Heart left ventricle (tissue), 16 donors: Measurements from ENCODE around the gene SHTN1. TPM values are rescaled to one million over a fixed set of nuclear protein-coding genes. Genes with fewer than 3 reads are reported as not detected.

Experiments used
- ATAC-seq, 4 donors: fragments of 200-7000 bp; cut with Tn5 transposase; one replicate each; pipeline ENCODE4 v1.9.1; 2020 to 2022; ENCODE audit warnings: moderate library complexity in 4 of 4, mild to moderate bottlenecking in 3 of 4, moderate number of reproducible peaks in 1 of 4
- DNase-seq, 5 donors: peaks; one replicate each; pipeline ENCODE4 v3.0.0-alpha.2; 2020
- H3K27ac ChIP-seq, 12 donors: fragments of 200-600 bp; sonication (generic) in 4 of 12; one replicate each; pipeline versions ENCODE4 v1.5.0 to v1.8.0; 2016 to 2022; ENCODE audit warnings: mild to moderate bottlenecking in 2 of 12
- H3K27me3 ChIP-seq, 9 donors: fragments of 200-600 bp; sonication (generic) in 2 of 9; one replicate each; pipeline versions ENCODE4 v1.5.1 to v1.8.0; 2016 to 2022; ENCODE audit warnings: mild to moderate bottlenecking in 3 of 9
- H3K36me3 ChIP-seq, 9 donors: fragments of 200-600 bp; sonication (generic) in 2 of 9; one replicate each; pipeline versions ENCODE4 v1.5.0 to v1.8.0; 2018 to 2022; ENCODE audit warnings: mild to moderate bottlenecking in 2 of 9
- H3K4me1 ChIP-seq, 12 donors: fragments of 200-600 bp; sonication (generic) in 4 of 12; one replicate each; pipeline versions ENCODE4 v1.5.0 to v1.8.0; 2016 to 2022; ENCODE audit warnings: mild to moderate bottlenecking in 3 of 12
- H3K4me3 ChIP-seq, 12 donors: fragments of 200-600 bp; sonication (generic) in 4 of 12; one replicate each; pipeline versions ENCODE4 v1.5.0 to v1.8.0; 2017 to 2022; ENCODE audit warnings: mild to moderate bottlenecking in 9 of 12, moderate library complexity in 4 of 12
- H3K9me3 ChIP-seq, 12 donors: fragments of 200-600 bp; sonication (generic) in 4 of 12; one replicate each; pipeline versions ENCODE4 v1.5.0 to v1.8.0; 2016 to 2022; ENCODE audit warnings: mild to moderate bottlenecking in 1 of 12
- POLR2A ChIP-seq, 2 donors: fragments of 450-650 bp; IDR thresholded peaks; one replicate each; pipeline ENCODE4 v1.6.1; 2017; ENCODE audit warnings: antibody characterized with exemption in 2 of 2, mild to moderate bottlenecking in 2 of 2, moderate library complexity in 2 of 2
- WGBS, 4 donors: extraction: QIAGEN DNeasy Blood & Tissue Kit in 2 of 4; methylation state at CpG; one replicate each; pipeline versions ENCODE4 v1.1.5 to v1.1.7; 2013 to 2018; 5-methylcytosine and 5-hydroxymethylcytosine counted together
- intact Hi-C, 10 donors: fragments of 100-400 bp; cut with DNase I; formaldehyde crosslinking; loops; one replicate each; pipeline versions ENCODE4 v1.11.1 to v1.14.2; 2022
- polyA plus RNA-seq, 2 donors: library from polyadenylated mRNA; stranded (reverse); fragments of 200-250 nt; gene quantifications; one replicate each; pipeline ENCODE4 v1.2.3, GENCODE V29; 2013
- total RNA-seq, 9 donors: library from RNA; depleted of rRNA in 2 of 9; stranded (reverse); fragments of >200 nt in 2 of 9; fragmentation: NEBNext Ultra II Directional in 3 of 9; extraction: Animal tissue kit (Norgen Biotek cat#: 25700) in 3 of 9; gene quantifications; one replicate each; pipeline versions ENCODE4 v1.1.0 to v1.2.4, GENCODE V29; 2016 to 2023
- TF ChIP-seq, protein P1 (sequence below), 12 donors: fragments of 200-600 bp; sonication (generic) in 4 of 12; IDR thresholded peaks; one replicate each; pipeline versions ENCODE4 v1.5.0 to v1.8.0; 2018 to 2022; ENCODE audit warnings: antibody characterized with exemption in 12 of 12, mild to moderate bottlenecking in 5 of 12
- donor health status: ischemic (EF 13 %, LVEDD 7.1; RV severe dilation, severe dysfunction).
- donor health status: healthy with polysubstance abuse.
- donor health status: DM: no; HTN: yes; CAD: no.
- donor health status: DM: no; HTN: no; CAD: no.
- donor health status: ischemic (EF 25% LVEDD 6.9; RV normal size, moderate dysfunction).
- donor health status: ischemic (EF 25% LVEDD 5.7; RV mildly dilated, moderate dysfunction).
- donor health status: healthy.
- donor health status: DM: yes; HTN: yes; CAD: no.
- donor health status: ischemic (EF 35%, LVEDD 5.7; RV mildly dilated, moderate dysfunction).
- donor health status: nonischemic (EF 11% LVEDD 7.7; RV severe dilation, severe dysfunction).
- donor health status: DM: yes; HTN: yes; CAD: no.
- donor health status: PGD.
- donor health status: ischemic (EF 29% LVEDD 5.4; RV normal size, mild dysfunction).
- donor health status: nonischemic (EF 23%, LVEDD 6.1; RV moderate dilation, normal function).

SHTN1 gene
- total and polyA plus RNA-seq, 11 donors, result 1.2 to 16.5 (median 2.5) TPM

DNA sequence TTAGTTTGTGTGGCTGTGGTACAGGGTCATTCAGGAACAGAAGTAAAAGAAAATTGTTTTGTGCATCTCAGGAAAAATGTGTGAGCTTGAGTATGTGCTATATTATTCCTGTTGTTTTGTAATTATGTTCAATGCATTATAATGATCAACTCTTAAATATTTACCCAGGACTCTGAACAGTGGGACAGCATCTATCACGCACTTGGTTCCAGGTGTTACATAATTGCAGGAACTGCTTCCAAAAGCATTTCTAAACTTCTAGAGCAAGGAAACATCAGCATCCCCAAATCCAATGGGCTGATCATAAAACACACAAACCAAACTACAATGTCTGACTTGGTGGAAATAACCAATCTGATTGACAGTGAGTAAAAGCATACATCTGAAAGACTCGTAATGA lies 129.1 kb downstream of the SHTN1 start:
- ATAC-seq (no peak), DNase-seq (no peak)
- no peak for TF ChIP-seq POLR2A (IDR thresholded peaks at IDR 0.05)
- TF ChIP-seq, protein P1, sequence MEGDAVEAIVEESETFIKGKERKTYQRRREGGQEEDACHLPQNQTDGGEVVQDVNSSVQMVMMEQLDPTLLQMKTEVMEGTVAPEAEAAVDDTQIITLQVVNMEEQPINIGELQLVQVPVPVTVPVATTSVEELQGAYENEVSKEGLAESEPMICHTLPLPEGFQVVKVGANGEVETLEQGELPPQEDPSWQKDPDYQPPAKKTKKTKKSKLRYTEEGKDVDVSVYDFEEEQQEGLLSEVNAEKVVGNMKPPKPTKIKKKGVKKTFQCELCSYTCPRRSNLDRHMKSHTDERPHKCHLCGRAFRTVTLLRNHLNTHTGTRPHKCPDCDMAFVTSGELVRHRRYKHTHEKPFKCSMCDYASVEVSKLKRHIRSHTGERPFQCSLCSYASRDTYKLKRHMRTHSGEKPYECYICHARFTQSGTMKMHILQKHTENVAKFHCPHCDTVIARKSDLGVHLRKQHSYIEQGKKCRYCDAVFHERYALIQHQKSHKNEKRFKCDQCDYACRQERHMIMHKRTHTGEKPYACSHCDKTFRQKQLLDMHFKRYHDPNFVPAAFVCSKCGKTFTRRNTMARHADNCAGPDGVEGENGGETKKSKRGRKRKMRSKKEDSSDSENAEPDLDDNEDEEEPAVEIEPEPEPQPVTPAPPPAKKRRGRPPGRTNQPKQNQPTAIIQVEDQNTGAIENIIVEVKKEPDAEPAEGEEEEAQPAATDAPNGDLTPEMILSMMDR (IDR thresholded peaks at IDR 0.05), result no peak
- Histone ChIP-seq H3K4me3 (no peak overlapping the region), H3K27ac (no peak overlapping the region), H3K36me3 (no peaks in the 10 kb centered on the region), H3K9me3 (no peaks in the 10 kb centered on the region), H3K27me3 (peaks cover 0 to 24% (median 0%) of the 10 kb centered on the region in 9 donors), H3K4me1 (no peaks in the 10 kb centered on the region)
- 85 to 96% (median 88%) methylated on average over 2 of the region's 2 CpGs for WGBS, 4 donors
- intact Hi-C loops, result no loop called here

DNA sequence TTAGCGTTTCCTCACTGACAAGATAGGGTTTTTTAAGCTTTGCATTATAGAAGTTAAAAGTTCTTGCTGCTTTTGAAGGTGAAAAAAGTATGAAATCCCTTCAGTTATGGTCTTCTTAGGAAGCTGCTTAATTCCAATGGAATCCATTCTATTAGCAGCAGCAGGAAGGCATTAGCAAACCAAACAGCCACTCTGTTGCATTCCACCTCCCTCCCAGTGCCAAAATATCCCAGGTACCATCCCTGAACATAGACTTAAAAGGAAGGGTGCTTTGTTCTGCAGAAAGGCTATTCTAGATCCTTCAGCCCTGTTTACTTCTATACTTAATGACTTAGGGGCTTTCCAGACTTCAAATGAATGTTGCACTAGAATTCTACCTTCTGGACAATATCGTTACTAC lies 131.9 kb downstream of the SHTN1 start:
- Histone ChIP-seq H3K36me3 (no peaks in the 10 kb centered on the region), H3K27me3 (peaks cover 0 to 24% (median 4%) of the 10 kb centered on the region in 9 donors), H3K4me1 (no peaks in the 10 kb centered on the region), H3K9me3 (no peaks in the 10 kb centered on the region), H3K4me3 (no peak overlapping the region), H3K27ac (no peak overlapping the region)
- intact Hi-C loops, result no loop called here
- TF ChIP-seq POLR2A (IDR thresholded peaks at IDR 0.05), result no peak
- TF ChIP-seq, protein P1 (IDR thresholded peaks at IDR 0.05), result no peak
- 36 to 63% (median 56%) methylated on average over 2 of the region's 2 CpGs for WGBS, 4 donors
- no peak for DNase-seq
- no peak for ATAC-seq

DNA sequence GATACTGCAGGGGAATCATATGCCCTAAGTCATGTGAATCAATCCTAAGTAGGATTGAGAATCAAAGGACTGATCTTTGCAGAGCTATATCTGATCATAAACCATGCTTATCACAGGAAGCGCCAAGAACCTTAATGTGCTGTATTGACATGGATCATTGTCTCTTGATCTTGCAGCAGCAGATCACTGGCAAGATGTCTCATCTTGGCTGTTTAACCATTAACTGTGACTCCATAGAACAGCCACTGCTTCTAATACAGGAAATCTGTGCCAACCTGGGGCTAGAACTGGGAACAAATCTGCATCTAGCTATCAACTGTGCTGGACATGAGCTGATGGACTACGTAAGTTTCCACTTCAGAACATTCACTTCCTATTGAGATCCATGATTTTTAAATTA lies 134.0 kb downstream of the SHTN1 start:
- 86 to 95% (median 89%) methylated on average over 2 of the region's 2 CpGs for WGBS, 4 donors
- no peaks in the 10 kb centered on the region for H3K9me3 ChIP-seq
- DNase-seq (no peak), ATAC-seq (no peak)
- no peaks in the 10 kb centered on the region for H3K36me3 ChIP-seq
- TF ChIP-seq POLR2A (IDR thresholded peaks at IDR 0.05), result no peak
- TF ChIP-seq, protein P1 (IDR thresholded peaks at IDR 0.05), result no peak
- no peak overlapping the region for H3K27ac ChIP-seq
- H3K4me1 ChIP-seq, result no peaks in the 10 kb centered on the region
- H3K4me3 ChIP-seq, result no peak overlapping the region
- H3K27me3 ChIP-seq, result peaks cover 0 to 15% (median 4%) of the 10 kb centered on the region in 9 donors
- intact Hi-C loops, result no loop called here

DNA sequence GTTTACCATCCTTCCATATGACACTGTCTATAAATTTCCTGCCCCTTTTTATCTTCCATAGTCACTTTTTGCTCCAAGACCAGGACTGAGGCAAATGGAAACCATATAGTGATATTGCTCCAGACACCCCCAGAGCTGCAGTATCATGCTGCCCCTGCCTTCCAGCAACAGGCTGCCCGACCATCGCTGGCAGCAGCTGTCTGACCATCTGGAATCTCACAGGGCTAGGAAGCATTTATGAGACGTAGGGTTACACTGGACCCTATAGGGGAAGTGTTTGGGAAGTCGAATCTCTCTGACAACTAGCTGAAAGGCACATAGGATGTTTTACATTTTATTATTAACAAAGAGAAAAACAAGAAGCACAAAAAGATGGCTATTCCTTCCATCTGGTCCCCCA lies 136.3 kb downstream of the SHTN1 start:
- no peak for DNase-seq
- TF ChIP-seq, protein P1 (IDR thresholded peaks at IDR 0.05), result no peak
- TF ChIP-seq POLR2A (IDR thresholded peaks at IDR 0.05), result no peak
- no peak overlapping the region for H3K27ac ChIP-seq
- H3K9me3 ChIP-seq, result no peaks in the 10 kb centered on the region
- H3K4me1 ChIP-seq, result no peaks in the 10 kb centered on the region
- WGBS, 4 donors, result 58 to 71% (median 67%) methylated on average over 4 of the region's 4 CpGs
- no peak overlapping the region for H3K4me3 ChIP-seq
- H3K36me3 ChIP-seq, result no peaks in the 10 kb centered on the region
- intact Hi-C loops, result no loop called here
- peaks cover 0 to 7% (median 0%) of the 10 kb centered on the region in 9 donors for H3K27me3 ChIP-seq
- no peak for ATAC-seq
